Activated T-cell treated with anti-CD3 and anti-CD28 coated beads, Interleukin-2, amount 50 U/mL, for 48 hours (primary cell): ENCODE measurements around the gene JAGN1.
A peak's percentile ranks its signal among the peaks of the same experiment; 100 is the strongest.
"Not testable (repeated sequence)": the region's sequence is repeated elsewhere in the genome, so short reads cannot be mapped to it uniquely, and the experiment has no call there.

ENCODE experiments used
- DNase-seq, 2 experiments: peaks; one replicate each; pipeline ENCODE4 v3.0.0-alpha.2; 2020

The JAGN1 gene

DNA sequence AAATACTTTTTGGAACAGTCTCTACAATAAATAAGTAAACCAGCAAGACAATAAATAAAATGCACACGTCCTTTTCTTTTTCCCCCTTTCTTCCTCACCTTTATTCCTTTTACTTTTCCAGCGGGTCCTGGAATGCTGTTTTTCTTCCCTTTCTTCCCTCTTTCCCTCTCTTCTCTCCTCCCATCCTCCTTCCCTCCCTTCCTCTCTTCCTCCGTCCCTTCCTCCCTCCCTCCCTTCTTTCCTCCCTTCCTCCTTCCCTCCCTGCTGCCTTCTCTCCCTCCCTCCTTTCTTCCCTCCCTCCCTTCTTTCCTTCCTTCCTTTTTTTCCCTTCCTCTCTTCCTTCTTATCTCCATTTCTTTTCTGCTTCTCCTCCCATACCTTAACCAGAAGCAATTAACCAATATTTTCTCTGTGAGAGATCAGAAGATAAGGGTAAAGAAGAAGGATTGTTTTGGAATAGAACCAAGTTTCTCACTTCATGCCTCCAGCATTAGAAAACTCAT, 8.9 kb downstream of the JAGN1 start:
- no peak for DNase-seq

GRCh38 chr3:9900965-9901415, 10.6 kb downstream of the JAGN1 start:
- not testable (repeated sequence) for DNase-seq

- peak; percentile 51 to 62 for DNase-seq
Measured at GRCh38 chr3:9901967-9902366, 11.6 kb downstream of the JAGN1 start.

GRCh38 chr3:9902372-9903237, 12.2 kb downstream of the JAGN1 start, which contains the start of gene IL17RE:
IL17RE (plus strand) TSS chr3:9902848; CDS start chr3:9902933, 85 bp downstream.
- DNase-seq, result peak; percentile 36 to 42

- peak in 1 of 2 experiments; percentile 42 for DNase-seq
Measured at GRCh38 chr3:9903238-9903624, 12.8 kb downstream of the JAGN1 start.

GRCh38 chr3:9903904-9904303, 13.5 kb downstream of the JAGN1 start:
- DNase-seq, result no peak

DNA sequence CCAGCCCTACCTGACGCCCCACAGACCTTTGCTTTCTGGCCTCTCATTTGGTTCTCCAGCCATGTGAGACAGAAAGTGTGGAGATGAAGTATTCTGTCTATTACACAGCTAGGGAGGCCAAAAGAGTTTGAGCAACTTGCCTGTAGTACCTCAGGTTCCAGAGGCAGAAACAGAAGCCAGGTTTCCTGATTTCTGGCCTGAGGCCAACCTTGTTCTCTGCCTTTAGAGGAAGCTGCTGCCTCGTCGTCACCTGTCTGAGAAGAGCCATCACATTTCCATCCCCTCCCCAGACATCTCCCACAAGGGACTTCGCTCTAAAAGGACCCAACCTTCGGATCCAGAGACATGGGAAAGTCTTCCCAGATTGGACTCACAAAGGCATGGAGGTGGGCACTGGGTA, 16.1 kb downstream of the JAGN1 start:
- DNase-seq, result no peak

- DNase-seq, result no peak
Measured at GRCh38 chr3:9908286-9908685, 17.9 kb downstream of the JAGN1 start.

GRCh38 chr3:9909221-9910013, 19.0 kb downstream of the JAGN1 start:
- DNase-seq, result no peak

DNA sequence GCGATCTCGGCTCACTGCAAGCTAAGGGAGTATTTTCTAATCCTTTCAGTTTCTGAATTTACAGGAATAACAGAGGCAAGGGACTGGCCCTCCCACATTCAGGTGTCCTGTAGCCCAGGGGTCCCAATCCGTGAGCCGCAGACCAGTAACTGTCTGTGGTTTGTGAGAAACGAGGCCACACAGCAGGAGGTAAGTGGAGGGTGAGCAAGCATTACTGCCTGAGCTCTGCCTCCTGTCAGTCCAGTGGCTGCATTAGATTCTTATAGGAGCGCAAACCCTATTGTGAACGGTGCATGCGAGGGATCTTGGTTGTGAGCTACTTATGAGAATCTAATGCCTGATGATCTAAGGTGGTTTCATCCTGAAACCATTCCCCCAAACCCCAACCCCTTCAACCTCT, 21.5 kb downstream of the JAGN1 start:
- DNase-seq, result no peak

DNA sequence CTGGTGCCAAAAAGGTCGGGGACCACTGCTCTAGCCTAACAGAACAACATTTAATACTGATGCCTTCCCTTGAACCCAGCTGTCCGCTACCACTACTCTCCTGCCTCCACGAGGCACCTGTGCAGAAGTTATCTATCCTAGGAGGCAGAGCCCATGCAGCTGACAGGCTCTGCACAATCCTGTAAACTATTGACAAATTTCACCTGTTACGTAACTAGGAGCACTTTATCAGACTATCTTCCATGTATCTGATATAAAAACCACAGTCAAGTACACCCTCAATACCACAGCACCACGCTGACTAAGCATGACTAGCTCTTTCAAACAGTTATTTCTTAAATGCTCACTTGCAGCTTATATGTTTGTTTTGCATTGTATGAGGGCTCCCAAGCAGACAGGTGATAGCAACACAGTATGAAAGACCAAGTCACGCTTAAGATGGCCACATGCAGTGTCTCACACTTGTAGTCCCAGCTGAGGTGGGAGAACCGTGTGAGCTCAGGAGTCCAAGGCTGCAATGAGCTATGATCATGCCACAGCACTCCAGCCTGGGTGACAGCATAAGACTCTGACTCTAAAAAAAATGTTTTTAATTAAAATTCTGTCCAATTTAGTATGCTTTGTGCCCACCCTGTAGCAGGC, 22.0 kb downstream of the JAGN1 start:
- DNase-seq, result no peak

DNA sequence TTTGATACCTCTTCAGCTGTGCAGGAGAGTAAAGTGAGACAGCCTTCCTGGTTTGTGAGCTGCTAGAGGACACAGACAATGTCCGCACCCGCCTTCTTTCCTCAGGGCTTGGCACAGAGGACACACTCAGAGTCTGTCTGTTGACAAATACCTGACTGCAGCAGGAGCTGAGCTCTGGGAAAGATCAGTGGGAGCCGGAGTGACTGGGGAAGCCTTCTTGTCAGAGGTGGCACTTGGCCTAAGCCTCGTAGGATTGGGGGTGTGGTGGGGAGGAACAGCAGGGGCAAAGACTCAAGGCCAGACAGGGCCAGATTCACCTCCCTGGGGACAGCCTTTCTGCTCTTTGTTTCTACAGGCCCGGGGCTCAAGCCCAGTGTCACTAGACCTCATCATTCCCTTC, 23.2 kb downstream of the JAGN1 start:
- DNase-seq, result no peak

- DNase-seq, result no peak
Measured at GRCh38 chr3:9914011-9914410, 23.6 kb downstream of the JAGN1 start.

DNA sequence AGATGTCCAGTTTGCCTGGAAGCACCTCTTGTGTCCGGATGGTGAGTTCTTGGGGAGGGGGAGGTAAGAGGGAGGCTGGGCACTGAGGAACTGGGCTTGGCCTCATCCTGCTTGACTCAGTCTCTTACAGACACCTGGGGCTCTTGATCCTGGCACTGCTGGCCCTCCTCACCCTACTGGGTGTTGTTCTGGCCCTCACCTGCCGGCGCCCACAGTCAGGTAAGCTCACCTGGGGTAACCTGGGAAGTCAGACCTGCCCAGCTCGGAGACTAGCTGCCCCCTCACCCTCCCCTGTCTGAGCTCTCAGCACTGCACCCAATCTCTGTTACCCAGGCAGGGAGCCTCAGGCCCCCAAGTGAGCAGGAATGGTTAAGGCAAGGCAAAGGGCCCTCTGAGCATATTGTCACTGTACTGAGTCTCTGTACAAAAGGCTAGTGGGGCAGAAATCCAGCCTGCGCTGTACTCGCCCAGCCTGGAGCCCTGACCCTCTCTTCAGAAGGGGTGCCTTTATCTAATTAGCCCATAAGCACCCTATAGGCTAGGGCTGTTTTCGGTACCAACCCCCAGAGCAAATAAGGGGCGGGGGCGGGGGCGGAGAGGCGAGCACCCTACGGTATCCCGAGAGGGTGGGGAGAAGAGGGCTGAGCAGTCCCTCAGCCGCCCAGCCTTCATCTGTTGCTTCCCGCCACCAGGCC, 24.3 kb downstream of the JAGN1 start:
- no peak for DNase-seq

DNA sequence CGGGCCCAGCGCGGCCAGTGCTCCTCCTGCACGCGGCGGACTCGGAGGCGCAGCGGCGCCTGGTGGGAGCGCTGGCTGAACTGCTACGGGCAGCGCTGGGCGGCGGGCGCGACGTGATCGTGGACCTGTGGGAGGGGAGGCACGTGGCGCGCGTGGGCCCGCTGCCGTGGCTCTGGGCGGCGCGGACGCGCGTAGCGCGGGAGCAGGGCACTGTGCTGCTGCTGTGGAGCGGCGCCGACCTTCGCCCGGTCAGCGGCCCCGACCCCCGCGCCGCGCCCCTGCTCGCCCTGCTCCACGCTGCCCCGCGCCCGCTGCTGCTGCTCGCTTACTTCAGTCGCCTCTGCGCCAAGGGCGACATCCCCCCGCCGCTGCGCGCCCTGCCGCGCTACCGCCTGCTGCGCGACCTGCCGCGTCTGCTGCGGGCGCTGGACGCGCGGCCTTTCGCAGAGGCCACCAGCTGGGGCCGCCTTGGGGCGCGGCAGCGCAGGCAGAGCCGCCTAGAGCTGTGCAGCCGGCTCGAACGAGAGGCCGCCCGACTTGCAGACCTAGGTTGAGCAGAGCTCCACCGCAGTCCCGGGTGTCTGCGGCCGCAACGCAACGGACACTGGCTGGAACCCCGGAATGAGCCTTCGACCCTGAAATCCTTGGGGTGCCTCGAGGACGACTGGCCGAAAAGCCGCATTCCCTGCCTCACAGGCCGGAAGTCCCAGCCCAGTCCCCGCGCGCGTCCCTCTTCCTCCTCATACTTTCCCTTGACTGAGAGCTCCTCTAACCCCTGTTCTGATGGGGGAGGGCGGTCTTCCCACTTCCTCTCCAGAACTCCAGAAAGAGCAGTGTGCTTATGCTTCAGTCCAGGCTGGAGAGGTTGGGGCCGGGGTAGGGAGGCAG, 25.1 kb downstream of the JAGN1 start:
- DNase-seq, result peak; percentile 50 to 56

DNA sequence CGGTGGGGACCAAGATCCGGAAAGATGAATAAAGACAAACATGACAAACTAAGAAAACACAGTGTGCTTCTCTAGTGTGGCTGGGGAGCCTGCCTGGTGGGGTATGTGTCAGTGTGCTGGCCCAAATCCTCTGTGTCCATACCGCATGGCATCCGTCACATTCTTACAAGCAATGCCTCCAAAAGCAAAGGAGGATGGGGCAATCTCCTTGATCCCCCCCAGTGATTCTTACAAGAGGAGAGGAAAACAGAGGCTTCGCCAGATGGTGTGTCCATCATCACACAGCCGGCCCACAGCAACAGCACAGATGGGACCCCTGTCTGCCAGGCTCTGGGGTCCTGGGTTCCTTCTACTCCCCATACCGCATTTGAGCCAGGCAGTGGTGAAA, 25.9 kb downstream of the JAGN1 start:
- no peak for DNase-seq

- peak; percentile 71 to 72 for DNase-seq
Measured at GRCh38 chr3:9916734-9917680, 26.6 kb downstream of the JAGN1 start, which contains the start of gene IL17RC. IL17RC (plus strand) TSS chr3:9917098; CDS start chr3:9917316, 218 bp downstream.

DNA sequence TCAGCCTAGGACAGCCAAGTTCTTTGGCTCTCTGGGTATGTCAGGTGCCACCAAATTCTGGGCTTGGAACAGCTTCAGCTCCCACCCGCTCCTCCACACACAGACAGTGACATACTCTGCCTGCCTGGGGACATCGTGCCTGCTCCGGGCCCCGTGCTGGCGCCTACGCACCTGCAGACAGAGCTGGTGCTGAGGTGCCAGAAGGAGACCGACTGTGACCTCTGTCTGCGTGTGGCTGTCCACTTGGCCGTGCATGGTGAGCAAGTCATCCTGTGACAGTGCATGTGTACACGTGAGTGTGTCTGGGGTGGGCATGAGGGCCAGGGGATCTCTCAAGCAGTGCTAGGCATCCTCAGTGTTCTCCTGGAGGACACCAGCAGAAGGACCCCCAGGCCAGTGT, 27.4 kb downstream of the JAGN1 start:
- DNase-seq, result no peak

DNA sequence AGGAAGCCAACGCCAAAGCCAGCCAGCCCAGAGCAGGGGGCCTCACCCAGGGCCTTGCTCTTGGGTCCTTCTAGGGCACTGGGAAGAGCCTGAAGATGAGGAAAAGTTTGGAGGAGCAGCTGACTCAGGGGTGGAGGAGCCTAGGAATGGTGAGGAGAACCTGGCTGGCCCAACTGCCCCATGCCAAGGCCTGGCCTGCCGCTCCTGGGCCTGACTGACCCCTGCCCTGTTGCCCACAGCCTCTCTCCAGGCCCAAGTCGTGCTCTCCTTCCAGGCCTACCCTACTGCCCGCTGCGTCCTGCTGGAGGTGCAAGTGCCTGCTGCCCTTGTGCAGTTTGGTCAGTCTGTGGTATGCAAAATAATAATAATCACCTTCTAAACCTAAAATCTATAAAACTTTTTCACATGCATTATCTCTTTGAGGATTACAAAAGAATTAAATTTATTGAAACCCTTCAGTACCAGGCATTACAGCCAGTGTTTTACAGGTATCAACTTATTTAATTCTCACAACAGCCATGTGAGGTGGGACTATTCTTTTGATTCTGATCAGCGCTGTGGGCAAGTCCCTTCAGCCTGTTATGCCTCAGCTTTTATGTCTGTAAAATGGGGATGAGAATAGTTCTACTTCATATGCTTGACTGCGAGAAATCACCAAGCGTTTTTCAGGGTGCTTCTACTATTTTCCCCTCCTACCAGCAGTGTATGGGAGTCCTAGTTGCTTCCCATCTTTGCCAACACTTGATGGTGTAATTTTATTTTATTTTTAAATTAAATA, 28.0 kb downstream of the JAGN1 start:
- DNase-seq, result no peak
